EH (cell line): ENCODE data around the gene NAT9.

Experiments used
- DNase-seq: peaks from one replicate; pipeline ENCODE4 v3.0.0-alpha.2; 2015; ENCODE audit warnings: low read depth

The NAT9 gene

GRCh38 chr17:74805591-74805991, 29.4 kb upstream of the NAT9 start:
- no peak for DNase-seq

- no peak for DNase-seq
Observed at GRCh38 chr17:74804683-74805082, 28.5 kb upstream of the NAT9 start.

GRCh38 chr17:74803971-74804370, 27.8 kb upstream of the NAT9 start:
- peak; percentile 11 for DNase-seq

GRCh38 chr17:74803388-74803930, 27.3 kb upstream of the NAT9 start:
- no peak for DNase-seq

- no peak for DNase-seq
Observed at GRCh38 chr17:74801896-74802295, 25.8 kb upstream of the NAT9 start.

- DNase-seq, result no peak
Observed at GRCh38 chr17:74800531-74800930, 24.4 kb upstream of the NAT9 start.

- no peak for DNase-seq
Observed at GRCh38 chr17:74799097-74799496, 23.0 kb upstream of the NAT9 start.

- peak; percentile 85 for DNase-seq
Observed at GRCh38 chr17:74798239-74798707, 22.1 kb upstream of the NAT9 start.

- no peak for DNase-seq
Observed at GRCh38 chr17:74797824-74798223, 21.7 kb upstream of the NAT9 start.

GRCh38 chr17:74796866-74797265, 20.7 kb upstream of the NAT9 start:
- DNase-seq, result no peak

- no peak for DNase-seq
Observed at GRCh38 chr17:74796211-74796610, 20.1 kb upstream of the NAT9 start.

- no peak for DNase-seq
Observed at GRCh38 chr17:74795327-74796020, 19.3 kb upstream of the NAT9 start.

GRCh38 chr17:74792586-74793105, 16.5 kb upstream of the NAT9 start:
- no peak for DNase-seq

GRCh38 chr17:74790161-74791058, 14.3 kb upstream of the NAT9 start:
- no peak for DNase-seq

GRCh38 chr17:74786431-74787055, 10.4 kb upstream of the NAT9 start:
- no peak for DNase-seq

- DNase-seq, result no peak
Observed at GRCh38 chr17:74785981-74786360, 9.8 kb upstream of the NAT9 start.

GRCh38 chr17:74785096-74785980, 9.2 kb upstream of the NAT9 start:
- no peak for DNase-seq

- DNase-seq, result no peak
Observed at GRCh38 chr17:74784125-74784810, 8.1 kb upstream of the NAT9 start.

GRCh38 chr17:74782571-74782970, 6.4 kb upstream of the NAT9 start:
- DNase-seq, result no peak

- DNase-seq, result peak; percentile 55
Observed at GRCh38 chr17:74780443-74781238, 4.5 kb upstream of the NAT9 start.
